A673 (cell line): Measurements from ENCODE around the gene RIN2. TPM values are rescaled to one million over a fixed set of nuclear protein-coding genes. Genes with fewer than 3 reads are reported as not detected.

ENCODE experiments used
- BruUV-seq: library from RNA; stranded (reverse); fragments of 400-500 nt; replicated peaks from 2 replicates; lab custom pipeline; 2021; lab: Mats Ljungman, UMichigan
- CTCF ChIA-PET: fragments of 300-600 bp; sonication (Branson Sonifier 250); formaldehyde crosslinking; loops from one replicate; lab custom pipeline; 2022; ENCODE audit warnings: antibody characterized with exemption; lab: Charles Lee
- POLR2A ChIA-PET: fragments of 300-600 bp; sonication (Branson Sonifier 250); formaldehyde crosslinking; loops from one replicate; lab custom pipeline; 2022; ENCODE audit warnings: antibody characterized with exemption; ENCODE audit not compliant: low non-redundant PET; lab: Charles Lee
- DNase-seq: peaks from one replicate; pipeline ENCODE4 v3.0.0-alpha.2; 2015; ENCODE audit warnings: low spot score
- H3K27ac ChIP-seq: fragments of 200-600 bp; sonication (generic); 2 replicates; pipeline ENCODE4 v1.5.1; 2016; ENCODE audit warnings: mixed run types, low read depth, mild to moderate bottlenecking, mixed read lengths, antibody characterized with exemption, low read length; ENCODE audit not compliant: poor library complexity, severe bottlenecking
- H3K27me3 ChIP-seq: fragments of 200-600 bp; sonication (generic); replicated peaks from 2 replicates; pipeline ENCODE4 v1.6.1; 2017; ENCODE audit warnings: mixed run types, low read depth, mild to moderate bottlenecking, mixed read lengths, antibody characterized with exemption, low read length; ENCODE audit not compliant: insufficient read depth, poor library complexity
- H3K36me3 ChIP-seq: fragments of 200-600 bp; sonication (generic); 2 replicates; pipeline ENCODE4 v1.6.1; 2016; ENCODE audit warnings: mixed run types, mild to moderate bottlenecking, mixed read lengths, antibody characterized with exemption, low read length; ENCODE audit not compliant: insufficient read depth, poor library complexity, severe bottlenecking
- H3K4me1 ChIP-seq: fragments of 200-600 bp; sonication (generic); 2 replicates; pipeline ENCODE4 v1.6.1; 2017; ENCODE audit warnings: mixed run types, mild to moderate bottlenecking, mixed read lengths, antibody characterized with exemption, low read length; ENCODE audit not compliant: insufficient read depth, poor library complexity, severe bottlenecking
- H3K4me3 ChIP-seq: fragments of 200-600 bp; sonication (generic); 2 replicates; pipeline ENCODE4 v1.5.1; 2016; ENCODE audit warnings: low read depth, mixed run types, mild to moderate bottlenecking, mixed read lengths, low read length; ENCODE audit not compliant: poor library complexity, severe bottlenecking
- H3K9me3 ChIP-seq: fragments of 200-600 bp; sonication (generic); 2 replicates; pipeline ENCODE4 v1.6.1; 2016; ENCODE audit warnings: mixed run types, low read depth, mild to moderate bottlenecking, mixed read lengths, antibody characterized with exemption, low read length; ENCODE audit not compliant: poor library complexity, severe bottlenecking
- EZH2 ChIP-seq: fragments of 200-600 bp; sonication (generic); IDR thresholded peaks from 2 replicates; pipeline ENCODE4 v1.6.1; 2017; ENCODE audit warnings: borderline replicate concordance, low read depth, mild to moderate bottlenecking, mixed read lengths, antibody characterized with exemption, low read length; ENCODE audit not compliant: poor library complexity, severe bottlenecking
- intact Hi-C: fragments of 100-400 bp; cut with micrococcal nuclease; formaldehyde crosslinking; loops from one replicate; pipeline ENCODE4 v1.10.0; 2022; ENCODE audit not compliant: unreplicated experiment
- total RNA-seq: library from RNA; stranded (reverse); gene quantifications from 2 replicates; pipeline ENCODE4 v1.2.3, GENCODE V29; 2021
- TF ChIP-seq, protein P1 (sequence below): fragments of 300-800, 200-600 bp; sonication (generic); conservative IDR thresholded peaks from 2 replicates; pipeline ENCODE4 v1.5.1; 2017; ENCODE audit warnings: low read depth, mild to moderate bottlenecking, antibody characterized with exemption, low read length, moderate library complexity, mixed read lengths

Gene RIN2
- total RNA-seq, 1 experiment from 2014 or later: 14.6 TPM

DNA sequence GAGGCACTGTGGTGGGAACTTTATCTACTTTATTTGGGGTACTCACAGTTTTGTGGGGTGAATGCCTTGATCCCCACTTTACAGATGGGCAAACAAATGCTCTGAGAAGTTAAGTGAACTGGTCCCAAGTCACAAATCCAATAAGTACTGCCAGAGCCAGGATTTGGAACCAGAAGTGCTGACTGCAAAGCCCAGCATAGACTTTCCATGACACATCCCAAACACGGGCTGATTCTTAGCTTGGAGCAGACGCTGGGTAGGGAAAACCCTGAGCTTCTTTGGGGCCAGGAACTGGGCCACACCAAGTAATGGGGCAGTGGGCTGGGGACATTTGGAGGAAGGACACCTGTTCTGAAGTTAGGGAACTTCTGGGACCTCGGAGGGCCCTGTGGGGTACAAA, 20.3 kb downstream of the RIN2 start:
- Histone ChIP-seq H3K9me3 (no peaks in the 10 kb centered on the region), H3K4me3 (no peak overlapping the region), H3K4me1 (peaks cover 17% of the 10 kb centered on the region), H3K27ac (no peak overlapping the region), H3K27me3 (no peaks in the 10 kb centered on the region), H3K36me3 (no peaks in the 10 kb centered on the region)
- no peak for DNase-seq
- ChIA-PET POLR2A (no interaction called here), CTCF (no interaction called here)
- TF ChIP-seq, protein P1, sequence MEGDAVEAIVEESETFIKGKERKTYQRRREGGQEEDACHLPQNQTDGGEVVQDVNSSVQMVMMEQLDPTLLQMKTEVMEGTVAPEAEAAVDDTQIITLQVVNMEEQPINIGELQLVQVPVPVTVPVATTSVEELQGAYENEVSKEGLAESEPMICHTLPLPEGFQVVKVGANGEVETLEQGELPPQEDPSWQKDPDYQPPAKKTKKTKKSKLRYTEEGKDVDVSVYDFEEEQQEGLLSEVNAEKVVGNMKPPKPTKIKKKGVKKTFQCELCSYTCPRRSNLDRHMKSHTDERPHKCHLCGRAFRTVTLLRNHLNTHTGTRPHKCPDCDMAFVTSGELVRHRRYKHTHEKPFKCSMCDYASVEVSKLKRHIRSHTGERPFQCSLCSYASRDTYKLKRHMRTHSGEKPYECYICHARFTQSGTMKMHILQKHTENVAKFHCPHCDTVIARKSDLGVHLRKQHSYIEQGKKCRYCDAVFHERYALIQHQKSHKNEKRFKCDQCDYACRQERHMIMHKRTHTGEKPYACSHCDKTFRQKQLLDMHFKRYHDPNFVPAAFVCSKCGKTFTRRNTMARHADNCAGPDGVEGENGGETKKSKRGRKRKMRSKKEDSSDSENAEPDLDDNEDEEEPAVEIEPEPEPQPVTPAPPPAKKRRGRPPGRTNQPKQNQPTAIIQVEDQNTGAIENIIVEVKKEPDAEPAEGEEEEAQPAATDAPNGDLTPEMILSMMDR: no peak
- TF ChIP-seq EZH2: no peak
- BruUV-seq: no TSS peak
- intact Hi-C loops: no loop called here

- Histone ChIP-seq H3K4me1 (peaks cover 26% of the 10 kb centered on the region), H3K4me3 (no peak overlapping the region), H3K27ac (no peak overlapping the region), H3K36me3 (no peaks in the 10 kb centered on the region), H3K27me3 (no peaks in the 10 kb centered on the region), H3K9me3 (no peaks in the 10 kb centered on the region)
- CTCF ChIA-PET: no interaction called here
- POLR2A ChIA-PET: no interaction called here
- no peak for DNase-seq
- intact Hi-C loops: loop anchor here (10.0 kb wide), 1 partner anchor 85 kb away; no protein-coding TSS in a partner anchor
- no peak for TF ChIP-seq EZH2
- TF ChIP-seq, protein P1: no peak
- BruUV-seq: no TSS peak
These were observed 21.6 kb downstream of the RIN2 start for GRCh38 chr20:19779634-19780033.

- BruUV-seq: no TSS peak
- Histone ChIP-seq H3K36me3 (no peaks in the 10 kb centered on the region), H3K4me3 (no peak overlapping the region), H3K4me1 (peaks cover 32% of the 10 kb centered on the region), H3K9me3 (no peaks in the 10 kb centered on the region), H3K27ac (no peak overlapping the region), H3K27me3 (no peaks in the 10 kb centered on the region)
- POLR2A ChIA-PET: interaction anchor here (0.6 kb wide), 1 partner anchor 226 kb away, joined by 4 read pairs; no protein-coding TSS in a partner anchor
- no peak for TF ChIP-seq EZH2
- TF ChIP-seq, protein P1: no peak
- CTCF ChIA-PET: no interaction called here
- intact Hi-C loops: loop anchor here (10.0 kb wide), 1 partner anchor 85 kb away; no protein-coding TSS in a partner anchor
- no peak for DNase-seq
These were observed 22.2 kb downstream of the RIN2 start for GRCh38 chr20:19780261-19780660.
